Measurements from ENCODE around the gene ADAMTSL4.
"Not testable (repeated sequence)": the region's sequence is repeated elsewhere in the genome, so short reads cannot be mapped to it uniquely, and the experiment has no call there.

ADAMTSL4 gene

DNA sequence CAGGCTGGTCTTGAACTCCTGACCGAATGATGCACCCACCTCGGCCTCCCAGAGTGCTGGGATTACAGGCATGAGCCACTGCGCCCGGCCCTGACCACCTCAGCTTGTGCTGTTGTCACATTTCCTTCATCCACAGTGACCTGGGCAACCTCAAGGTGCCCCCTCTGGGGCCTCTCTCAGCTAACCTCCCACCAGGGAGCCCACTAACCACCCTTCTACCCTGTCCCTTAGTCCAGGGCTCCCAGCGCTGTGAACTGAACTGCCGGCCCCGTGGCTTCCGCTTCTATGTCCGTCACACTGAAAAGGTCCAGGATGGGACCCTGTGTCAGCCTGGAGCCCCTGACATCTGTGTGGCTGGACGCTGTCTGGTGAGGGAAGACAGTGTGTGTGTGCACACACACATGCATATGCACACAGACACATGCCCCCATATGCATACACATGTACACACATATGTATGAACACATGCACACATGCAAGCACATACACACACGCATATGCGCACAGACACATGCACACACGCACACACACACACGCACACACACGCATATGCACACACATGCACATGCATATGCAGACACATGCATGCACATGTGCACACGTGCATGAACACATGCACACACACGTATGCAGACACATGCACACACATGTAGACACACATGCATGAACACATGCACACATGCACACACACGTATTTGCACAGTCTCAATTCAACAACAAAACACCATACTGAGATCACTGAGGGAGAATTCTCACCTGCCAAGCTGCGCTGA lies 6.2 kb downstream of the ADAMTSL4 start:
- DNase-seq (ENCODE audit: low spot score), result no peak

DNA sequence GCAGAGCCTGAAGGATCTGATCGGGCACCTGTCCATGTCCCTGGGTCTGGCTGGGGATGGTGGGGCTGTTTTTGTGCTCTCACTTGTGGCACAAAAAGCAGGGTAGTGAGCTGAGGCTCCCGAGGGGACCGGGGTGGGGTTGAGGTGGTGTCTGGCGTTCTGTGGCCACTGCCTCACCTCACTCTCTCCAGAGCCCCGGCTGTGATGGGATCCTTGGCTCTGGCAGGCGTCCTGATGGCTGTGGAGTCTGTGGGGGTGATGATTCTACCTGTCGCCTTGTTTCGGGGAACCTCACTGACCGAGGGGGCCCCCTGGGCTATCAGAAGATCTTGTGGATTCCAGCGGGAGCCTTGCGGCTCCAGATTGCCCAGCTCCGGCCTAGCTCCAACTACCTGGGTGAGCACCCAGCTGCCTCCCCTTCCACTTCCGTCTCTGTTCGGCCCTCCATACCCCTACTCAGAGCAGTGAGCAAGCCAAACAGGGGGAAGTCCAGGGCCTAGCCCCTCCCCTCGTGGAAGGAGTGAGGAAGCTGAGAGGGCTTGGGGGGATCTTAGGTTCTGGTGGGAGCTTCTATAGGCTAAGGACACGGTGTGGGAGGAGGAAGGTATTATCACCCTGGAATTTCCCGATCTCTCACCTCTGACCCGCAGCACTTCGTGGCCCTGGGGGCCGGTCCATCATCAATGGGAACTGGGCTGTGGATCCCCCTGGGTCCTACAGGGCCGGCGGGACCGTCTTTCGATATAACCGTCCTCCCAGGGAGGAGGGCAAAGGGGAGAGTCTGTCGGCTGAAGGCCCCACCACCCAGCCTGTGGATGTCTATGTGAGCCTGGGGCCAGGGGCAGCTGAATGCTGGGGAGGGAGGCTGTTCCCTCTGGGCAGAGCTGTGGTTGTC lies 7.0 kb downstream of the ADAMTSL4 start:
- DNase-seq (ENCODE audit: low spot score), result no peak

DNA sequence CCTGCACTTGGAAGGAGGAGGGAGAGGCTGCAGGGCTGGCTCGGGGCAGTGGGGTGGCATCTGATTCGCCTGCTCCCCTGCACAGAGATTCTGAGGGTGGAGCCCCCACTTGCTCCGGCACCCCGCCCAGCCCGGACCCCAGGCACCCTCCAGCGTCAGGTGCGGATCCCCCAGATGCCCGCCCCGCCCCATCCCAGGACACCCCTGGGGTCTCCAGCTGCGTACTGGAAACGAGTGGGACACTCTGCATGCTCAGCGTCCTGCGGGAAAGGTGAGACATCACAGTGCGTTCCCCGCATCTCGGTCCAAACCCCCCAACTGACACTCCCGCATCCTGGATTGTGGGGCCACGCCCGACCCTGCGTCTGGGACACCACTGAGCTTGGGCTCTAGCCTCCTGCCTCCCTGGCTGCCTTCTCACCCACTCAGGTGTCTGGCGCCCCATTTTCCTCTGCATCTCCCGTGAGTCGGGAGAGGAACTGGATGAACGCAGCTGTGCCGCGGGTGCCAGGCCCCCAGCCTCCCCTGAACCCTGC lies 7.9 kb downstream of the ADAMTSL4 start:
- no peak for DNase-seq (ENCODE audit: low spot score)

DNA sequence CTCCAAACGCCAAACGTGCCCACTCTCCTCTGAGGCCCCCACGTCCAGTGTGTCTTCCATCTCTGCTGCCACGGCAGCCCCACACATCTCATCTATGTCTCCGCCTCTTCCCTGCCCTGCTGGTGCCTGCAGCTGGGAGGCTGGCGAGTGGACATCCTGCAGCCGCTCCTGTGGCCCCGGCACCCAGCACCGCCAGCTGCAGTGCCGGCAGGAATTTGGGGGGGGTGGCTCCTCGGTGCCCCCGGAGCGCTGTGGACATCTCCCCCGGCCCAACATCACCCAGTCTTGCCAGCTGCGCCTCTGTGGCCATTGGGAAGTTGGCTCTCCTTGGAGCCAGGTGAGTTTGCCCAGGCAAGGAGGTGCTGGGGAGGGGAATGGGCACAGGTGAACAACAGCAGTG lies 8.6 kb downstream of the ADAMTSL4 start:
- no peak for DNase-seq (ENCODE audit: low spot score)

DNA sequence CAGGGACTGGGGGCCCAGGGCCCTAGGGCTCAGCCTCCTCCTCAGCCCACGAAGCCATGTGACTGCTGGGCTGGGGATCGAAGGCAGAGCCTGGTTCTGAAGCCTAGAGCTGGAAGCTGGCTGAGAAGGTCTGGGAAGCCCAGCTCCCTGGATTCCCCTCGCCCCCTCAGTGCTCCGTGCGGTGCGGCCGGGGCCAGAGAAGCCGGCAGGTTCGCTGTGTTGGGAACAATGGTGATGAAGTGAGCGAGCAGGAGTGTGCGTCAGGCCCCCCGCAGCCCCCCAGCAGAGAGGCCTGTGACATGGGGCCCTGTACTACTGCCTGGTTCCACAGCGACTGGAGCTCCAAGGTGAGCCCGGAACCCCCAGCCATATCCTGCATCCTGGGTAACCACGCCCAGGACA lies 9.1 kb downstream of the ADAMTSL4 start:
- no peak for DNase-seq (ENCODE audit: low spot score)

DNA sequence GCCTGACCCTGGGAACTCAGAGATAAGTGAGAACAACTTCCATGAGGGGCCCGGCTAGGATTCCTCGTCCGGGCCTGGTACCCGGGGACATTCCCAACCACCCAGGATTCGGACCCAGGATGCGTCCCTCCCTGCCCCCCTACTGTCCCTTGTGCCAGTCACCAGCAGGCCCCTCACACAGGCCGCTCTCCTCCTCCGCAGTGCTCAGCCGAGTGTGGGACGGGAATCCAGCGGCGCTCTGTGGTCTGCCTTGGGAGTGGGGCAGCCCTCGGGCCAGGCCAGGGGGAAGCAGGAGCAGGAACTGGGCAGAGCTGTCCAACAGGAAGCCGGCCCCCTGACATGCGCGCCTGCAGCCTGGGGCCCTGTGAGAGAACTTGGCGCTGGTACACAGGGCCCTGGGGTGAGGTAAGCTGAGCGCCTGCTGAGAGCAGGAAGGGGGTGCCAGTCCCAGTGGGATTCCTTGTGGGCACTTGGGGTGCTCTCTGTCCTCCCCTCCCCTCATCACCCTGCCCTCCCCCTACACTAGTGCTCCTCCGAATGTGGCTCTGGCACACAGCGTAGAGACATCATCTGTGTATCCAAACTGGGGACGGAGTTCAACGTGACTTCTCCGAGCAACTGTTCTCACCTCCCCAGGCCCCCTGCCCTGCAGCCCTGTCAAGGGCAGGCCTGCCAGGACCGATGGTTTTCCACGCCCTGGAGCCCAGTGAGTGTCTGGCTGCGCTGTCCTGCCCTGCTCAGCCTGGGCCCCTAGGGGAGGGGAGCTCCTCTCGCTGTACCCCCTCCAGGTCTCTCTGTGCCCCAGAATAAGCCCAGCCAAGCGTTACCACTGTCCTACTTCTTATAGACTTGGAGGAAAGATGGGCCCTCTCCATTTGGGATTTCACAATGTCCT lies 9.8 kb downstream of the ADAMTSL4 start:
- no peak for DNase-seq (ENCODE audit: low spot score)

DNA sequence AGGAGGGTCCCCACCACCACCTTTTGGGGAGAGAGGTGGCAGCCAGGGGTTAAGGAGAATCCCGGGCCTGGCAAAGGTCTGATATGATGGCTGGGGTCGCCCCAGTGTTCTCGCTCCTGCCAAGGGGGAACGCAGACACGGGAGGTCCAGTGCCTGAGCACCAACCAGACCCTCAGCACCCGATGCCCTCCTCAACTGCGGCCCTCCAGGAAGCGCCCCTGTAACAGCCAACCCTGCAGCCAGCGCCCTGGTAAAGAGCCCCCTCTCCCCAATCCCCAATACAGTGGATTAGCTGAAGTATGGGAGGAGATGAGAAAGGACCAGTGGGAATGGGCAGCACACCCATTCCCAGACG lies 10.4 kb downstream of the ADAMTSL4 start:
- DNase-seq (ENCODE audit: low spot score), result no peak

DNA sequence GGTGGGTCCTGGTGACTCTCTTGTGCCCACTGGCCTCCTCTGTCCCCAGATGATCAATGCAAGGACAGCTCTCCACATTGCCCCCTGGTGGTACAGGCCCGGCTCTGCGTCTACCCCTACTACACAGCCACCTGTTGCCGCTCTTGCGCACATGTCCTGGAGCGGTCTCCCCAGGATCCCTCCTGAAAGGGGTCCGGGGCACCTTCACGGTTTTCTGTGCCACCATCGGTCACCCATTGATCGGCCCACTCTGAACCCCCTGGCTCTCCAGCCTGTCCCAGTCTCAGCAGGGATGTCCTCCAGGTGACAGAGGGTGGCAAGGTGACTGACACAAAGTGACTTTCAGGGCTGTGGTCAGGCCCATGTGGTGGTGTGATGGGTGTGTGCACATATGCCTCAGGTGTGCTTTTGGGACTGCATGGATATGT lies 10.8 kb downstream of the ADAMTSL4 start:
- peak; percentile 50 for DNase-seq (ENCODE audit: low spot score)

DNA sequence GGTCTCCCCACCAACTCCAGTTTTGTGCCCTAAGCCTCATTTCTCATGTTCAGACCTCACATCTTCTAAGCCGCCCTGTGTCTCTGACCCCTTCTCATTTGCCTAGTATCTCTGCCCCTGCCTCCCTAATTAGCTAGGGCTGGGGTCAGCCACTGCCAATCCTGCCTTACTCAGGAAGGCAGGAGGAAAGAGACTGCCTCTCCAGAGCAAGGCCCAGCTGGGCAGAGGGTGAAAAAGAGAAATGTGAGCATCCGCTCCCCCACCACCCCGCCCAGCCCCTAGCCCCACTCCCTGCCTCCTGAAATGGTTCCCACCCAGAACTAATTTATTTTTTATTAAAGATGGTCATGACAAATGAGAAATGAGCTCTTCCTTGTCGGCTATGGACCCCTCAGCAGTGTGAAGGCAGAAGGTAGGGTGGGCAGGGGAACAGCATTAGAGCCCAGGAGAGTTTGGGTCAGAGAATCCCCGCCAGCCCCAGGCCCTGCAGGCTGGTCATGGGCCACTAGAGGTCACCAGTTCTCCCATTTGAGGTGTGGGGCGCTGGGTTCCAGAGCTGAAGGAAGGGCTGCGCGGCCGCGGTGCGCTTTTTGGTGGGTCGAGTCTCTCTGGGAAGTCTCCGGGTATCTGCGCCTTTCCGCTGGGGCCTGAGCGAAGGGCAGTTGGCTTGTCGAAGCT lies 11.5 kb downstream of the ADAMTSL4 start:
- no peak for DNase-seq (ENCODE audit: low spot score)

DNA sequence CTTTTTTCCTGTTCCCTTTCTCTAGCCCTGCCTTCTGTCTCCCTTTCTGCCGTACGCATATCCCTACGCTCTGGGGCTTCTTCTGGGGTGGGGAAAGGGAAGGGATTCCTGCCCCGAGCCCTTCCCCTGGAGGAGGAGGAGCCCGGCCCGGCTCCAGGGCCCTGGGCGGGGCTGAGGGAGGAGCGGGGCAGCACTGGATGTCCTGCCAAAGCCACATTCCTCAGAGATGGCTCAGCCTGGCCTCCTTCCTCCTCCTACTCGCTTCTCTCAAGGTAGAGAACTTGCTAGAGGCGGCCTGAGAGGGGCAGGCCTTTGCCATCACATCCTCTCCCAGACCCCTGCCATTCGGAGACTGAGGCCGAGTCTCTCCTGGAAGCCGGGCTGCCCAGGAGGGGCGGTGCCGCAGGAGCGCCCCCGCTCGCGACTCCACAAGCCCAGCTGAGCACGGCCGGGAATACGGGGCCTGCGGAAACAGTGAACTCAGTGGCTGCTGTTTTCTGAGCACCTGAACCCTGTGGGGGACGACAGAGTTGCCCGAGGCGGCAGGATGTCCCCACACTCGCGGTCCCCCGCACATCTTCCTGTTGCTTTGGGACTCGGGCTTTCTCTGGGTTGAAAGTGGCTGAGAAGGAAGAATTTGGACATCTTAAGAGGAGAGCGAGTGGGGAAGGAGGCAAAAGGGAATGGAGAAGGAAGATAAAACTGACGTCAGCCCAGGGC lies 12.2 kb downstream of the ADAMTSL4 start:
- peak; percentile 86 for DNase-seq (ENCODE audit: low spot score)

DNA sequence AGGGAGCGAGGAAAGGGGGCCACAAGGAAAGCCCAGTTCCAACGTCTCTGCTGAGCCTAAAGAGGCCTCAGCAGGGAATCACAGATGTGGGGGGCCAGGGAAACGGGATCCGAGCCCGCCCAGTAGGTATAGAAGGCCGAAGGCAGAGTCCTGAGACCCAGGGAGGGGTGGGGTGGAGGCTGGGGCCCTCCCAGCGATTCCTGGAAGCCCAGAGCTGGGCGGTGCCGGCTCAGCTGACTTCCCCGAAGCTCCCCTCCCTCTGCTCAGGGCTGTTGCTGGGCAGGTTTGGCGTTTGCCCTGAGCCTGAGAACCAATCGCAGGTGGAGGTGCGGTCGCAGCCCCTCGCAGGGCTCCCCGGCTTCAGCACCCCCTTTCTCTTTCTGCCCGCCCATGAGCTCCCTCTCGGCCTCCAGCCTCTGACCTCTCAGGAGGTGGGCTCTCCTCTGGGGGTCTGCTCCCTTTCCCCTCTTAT lies 12.8 kb downstream of the ADAMTSL4 start:
- peak; percentile 63 for DNase-seq (ENCODE audit: low spot score)

DNA sequence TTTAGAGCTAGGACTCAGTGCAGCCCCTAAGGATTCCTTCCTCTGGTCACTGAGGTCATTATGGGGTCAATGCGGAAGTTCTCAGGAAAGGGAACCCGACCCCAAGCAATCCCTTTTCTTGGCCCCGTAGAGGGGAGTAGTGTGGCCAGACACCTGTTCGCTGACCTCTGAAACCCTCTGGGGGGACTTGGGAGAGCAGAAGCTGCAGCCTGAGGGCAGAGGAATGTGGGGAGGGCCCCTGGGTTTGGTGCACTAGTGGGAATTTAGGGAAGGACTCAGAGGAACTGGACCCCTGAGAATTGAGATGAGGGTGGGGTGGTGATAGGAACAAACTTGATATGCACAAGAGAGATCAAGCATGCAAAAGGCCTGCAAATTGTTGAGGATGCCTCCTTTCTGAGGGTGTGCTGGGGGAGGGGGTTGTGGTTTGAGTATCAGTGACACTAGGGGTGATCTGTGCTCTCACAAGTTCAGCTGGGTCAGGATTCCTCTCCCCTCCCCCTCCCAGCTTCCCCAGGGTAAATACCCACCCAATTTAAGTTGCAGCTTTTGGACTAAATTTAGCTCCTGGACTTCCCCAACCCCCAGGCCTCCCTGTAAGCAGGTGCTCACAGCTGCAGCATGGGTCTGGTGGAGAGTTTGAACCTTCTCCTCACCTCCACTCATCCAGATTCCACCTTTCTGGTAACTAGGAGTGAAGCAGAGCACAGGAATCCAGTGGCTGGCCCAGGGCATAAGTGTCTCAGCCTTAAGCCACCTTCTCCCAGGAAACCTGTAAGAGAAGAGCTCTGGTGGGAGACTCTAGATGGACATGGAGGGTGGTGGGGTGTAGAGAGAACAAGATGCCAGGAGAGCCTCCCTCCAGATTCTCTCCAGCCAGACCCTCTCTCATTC lies 13.5 kb downstream of the ADAMTSL4 start:
- DNase-seq (ENCODE audit: low spot score), result no peak

DNA sequence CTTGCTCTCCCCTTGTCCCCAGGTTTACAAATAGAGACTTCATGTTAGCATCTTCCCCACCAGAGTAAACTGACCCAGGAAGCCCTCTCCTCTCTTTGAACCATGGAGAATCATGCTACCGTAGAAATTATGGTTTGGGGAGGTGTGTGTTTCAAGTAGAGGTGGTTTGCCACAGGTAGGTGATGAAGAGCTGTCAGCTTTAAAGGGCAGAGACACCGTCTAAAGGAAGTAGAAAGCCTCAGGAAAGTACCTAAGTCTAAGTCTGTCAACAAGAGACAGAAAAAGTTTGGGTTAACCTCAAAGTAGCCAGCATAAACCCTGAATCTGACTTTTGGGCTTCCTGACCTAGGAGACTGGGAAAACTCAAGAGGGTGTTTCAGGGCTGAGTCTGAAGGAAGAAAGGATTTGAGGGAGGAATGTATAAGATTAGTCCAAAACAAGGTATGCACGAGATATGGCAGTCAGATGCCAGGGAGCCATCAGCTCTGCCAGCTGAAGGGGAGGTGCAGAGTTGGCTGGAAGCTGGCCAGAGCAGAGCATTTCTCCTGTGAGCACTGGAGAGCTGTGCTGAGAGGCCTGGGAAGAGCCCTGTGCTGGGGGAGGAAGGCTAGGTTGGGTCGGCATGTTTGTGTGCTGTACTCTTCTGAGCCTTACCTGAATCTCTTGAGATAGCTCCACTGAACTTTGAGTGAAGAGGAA lies 14.3 kb downstream of the ADAMTSL4 start:
- no peak for DNase-seq (ENCODE audit: low spot score)

DNA sequence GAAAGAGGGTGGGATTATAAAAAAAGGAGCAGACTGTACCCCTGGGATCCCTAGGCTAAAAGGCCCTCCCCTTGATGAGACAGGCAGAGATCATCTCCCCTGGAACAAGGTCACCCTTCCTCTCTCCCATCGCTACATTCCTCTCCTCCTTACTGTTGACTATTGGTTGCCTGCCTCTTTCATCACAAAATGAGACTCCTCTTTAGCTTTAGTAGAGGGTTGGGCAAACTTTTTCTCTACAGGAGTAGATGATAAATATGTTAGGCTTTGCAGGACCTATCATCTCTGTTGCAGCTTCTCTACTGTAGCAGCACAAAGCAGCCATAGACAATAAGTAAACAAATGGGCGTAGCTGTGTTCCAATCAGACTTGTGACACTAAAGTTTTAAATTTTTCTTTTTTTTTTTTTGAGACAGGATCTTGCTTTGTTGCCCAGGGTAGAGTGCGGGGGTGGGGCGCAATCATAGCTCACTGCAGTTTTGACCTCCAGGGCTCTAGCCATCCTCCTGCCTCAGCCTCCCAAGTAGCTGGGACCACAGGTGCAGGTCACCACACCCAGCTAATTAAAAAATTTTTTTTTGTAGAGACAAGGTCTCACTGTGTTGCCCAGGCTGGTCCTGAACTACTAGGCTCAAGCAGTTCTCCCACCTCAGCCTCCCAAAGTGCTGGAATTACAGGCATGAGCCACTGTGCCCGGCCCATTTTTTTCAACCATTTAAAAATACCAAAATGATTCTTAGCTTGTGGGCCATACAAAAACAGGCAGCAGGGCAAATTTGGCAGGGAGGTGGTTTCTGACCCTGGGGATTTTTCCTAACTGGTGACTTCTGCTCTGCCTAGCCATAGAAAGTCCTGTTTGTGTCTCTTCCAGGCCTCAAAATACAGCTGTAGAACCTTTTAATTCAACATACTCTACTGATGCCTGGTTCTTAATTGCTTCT lies 15.1 kb downstream of the ADAMTSL4 start:
- DNase-seq (ENCODE audit: low spot score), result no peak

DNA sequence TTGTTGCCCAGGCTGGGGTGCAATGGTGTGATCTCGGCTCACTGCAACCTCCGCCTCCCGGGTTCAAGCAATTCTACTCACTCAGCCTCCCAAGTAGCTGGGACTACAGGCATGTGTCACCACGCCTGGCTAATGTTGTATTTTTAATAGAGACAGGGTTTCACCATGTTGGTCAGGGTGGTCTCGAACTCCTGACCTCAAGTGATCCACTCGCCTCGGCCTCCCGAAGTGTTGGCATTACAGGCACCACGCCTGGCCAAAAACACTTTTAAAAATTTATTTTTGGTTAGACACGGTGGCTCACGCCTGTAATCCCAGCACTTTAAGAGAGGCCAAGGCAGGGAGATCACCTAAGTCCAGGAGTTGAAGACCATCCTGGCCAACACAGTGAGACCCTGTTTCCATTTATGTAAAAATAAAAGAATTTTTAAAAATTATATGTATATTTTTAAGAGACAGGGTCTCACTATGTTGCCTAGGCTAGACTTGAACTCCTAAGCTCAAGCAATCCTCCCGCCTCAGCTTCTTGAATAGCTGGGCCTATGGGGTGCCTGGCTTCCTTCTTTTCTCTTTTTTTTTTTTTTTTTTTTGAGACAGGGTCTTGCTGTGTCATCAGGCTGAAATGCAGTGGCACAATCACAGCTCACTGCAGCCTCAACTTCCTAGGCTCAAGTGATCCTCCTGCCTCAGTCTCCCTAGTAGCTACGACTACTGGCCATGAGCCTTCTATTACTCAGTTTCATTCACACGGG lies 16.2 kb downstream of the ADAMTSL4 start:
- not testable (repeated sequence) for DNase-seq (ENCODE audit: low spot score)

DNA sequence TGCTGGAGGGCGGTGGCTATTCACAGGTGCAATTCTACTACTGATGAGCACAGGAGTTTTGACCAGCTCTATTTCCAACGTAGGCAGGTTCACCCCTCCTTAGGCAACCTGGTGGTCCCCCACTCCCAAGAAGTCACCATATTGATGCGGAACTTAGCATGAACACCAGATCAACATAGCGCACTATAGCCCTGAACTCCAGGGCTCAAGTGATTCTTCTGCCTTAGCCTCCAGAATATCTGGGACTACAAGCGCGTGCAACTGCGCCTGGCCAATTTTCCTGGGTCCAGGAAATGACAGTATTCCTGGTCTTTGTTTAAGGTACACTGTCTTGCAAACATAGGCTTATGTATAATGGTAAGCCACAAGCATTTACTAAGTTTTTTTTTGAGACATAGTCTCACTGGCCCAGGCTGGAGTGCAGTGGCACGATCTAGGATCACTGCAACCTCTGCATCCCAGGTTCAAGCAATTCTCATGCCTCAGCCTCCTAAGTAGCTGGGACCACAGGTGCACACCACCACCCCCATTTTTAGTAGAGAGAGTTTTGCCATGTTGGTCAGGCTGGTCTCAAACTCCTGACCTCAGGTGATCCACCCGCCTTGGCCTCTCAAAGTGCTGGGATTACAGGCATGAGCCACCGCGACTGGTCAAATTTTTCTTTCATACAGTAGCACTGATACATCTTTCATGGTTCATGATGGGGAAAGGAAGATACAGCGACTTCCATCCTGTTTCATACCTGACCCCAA lies 17.6 kb downstream of the ADAMTSL4 start:
- DNase-seq (ENCODE audit: low spot score), result no peak
